Activated CD4-positive, alpha-beta memory T cell treated with anti-CD3 and anti-CD28 coated beads for 36 hours (primary cell): Measurements from ENCODE around the gene LPCAT2. TPM values are rescaled to one million over a fixed set of nuclear protein-coding genes. Genes with fewer than 3 reads are reported as not detected.

Experiments
- CTCF ChIA-PET: fragments of 350-600 bp; sonication (Branson Sonifier 250); formaldehyde crosslinking; loops from one replicate; lab custom pipeline; 2021; ENCODE audit warnings: antibody characterized with exemption, inconsistent platforms; lab: Charles Lee
- POLR2A ChIA-PET: fragments of 350-600 bp; sonication (Branson Sonifier 250); formaldehyde crosslinking; loops from one replicate; lab custom pipeline; 2021; ENCODE audit warnings: antibody characterized with exemption; lab: Charles Lee
- DNase-seq: peaks from one replicate; pipeline ENCODE4 v3.0.0-alpha.2; 2020
- H3K27ac Mint-ChIP-seq: one replicate; pipeline ENCODE4 v1.8.0; 2021; ENCODE audit warnings: mixed read lengths
- H3K27me3 Mint-ChIP-seq: one replicate; pipeline ENCODE4 v1.8.0; 2021; ENCODE audit warnings: mixed read lengths
- H3K36me3 Mint-ChIP-seq: one replicate; pipeline ENCODE4 v1.8.0; 2021; ENCODE audit warnings: mixed read lengths
- H3K4me1 Mint-ChIP-seq: one replicate; pipeline ENCODE4 v1.8.0; 2021; ENCODE audit warnings: low read depth, mixed read lengths
- H3K4me3 Mint-ChIP-seq: one replicate; pipeline ENCODE4 v1.8.0; 2021; ENCODE audit warnings: mild to moderate bottlenecking, mixed read lengths
- H3K9me3 Mint-ChIP-seq: one replicate; pipeline ENCODE4 v1.8.0; 2021; ENCODE audit warnings: mixed read lengths
- intact Hi-C: fragments of 100-400 bp; cut with micrococcal nuclease; formaldehyde crosslinking; loops from one replicate; pipeline ENCODE4 v1.15.1; 2023
- total RNA-seq, 2 experiments: library from RNA; stranded (reverse); gene quantifications; one replicate each; pipeline ENCODE4 v1.2.3, GENCODE V29; 2021

The LPCAT2 gene
- under 1 TPM; 0.12 to 0.40 TPM for total RNA-seq

GRCh38 chr16:55508941-55509931 is at the start of gene LPCAT2:
LPCAT2 (plus strand) TSS chr16:55509072; CDS start chr16:55509182, 110 bp downstream.
- Mint-ChIP-seq H3K4me1 (peaks cover 5% of the 10 kb centered on the region), H3K36me3 (peaks cover 6% of the 10 kb centered on the region), H3K9me3 (peaks cover 12% of the 10 kb centered on the region), H3K27ac (no peak within 1 kb of the TSS), H3K4me3 (peak within 1 kb of the TSS; percentile 0), H3K27me3 (peaks cover 44% of the 10 kb centered on the region)
- CTCF ChIA-PET = no interaction called here
- intact Hi-C loops = no loop called here
- POLR2A ChIA-PET = no interaction called here
- peak; percentile 52 for DNase-seq

- intact Hi-C loops = loop anchor here (10.0 kb wide), 1 partner anchor 853 kb away; no protein-coding TSS in a partner anchor
Measured at GRCh38 chr16:55462241-55462640, 46.6 kb upstream of the LPCAT2 start.

GRCh38 chr16:55464375-55464774 is 44.5 kb upstream of the LPCAT2 start:
- Mint-ChIP-seq H3K27me3 (peaks cover 2% of the 10 kb centered on the region), H3K4me3 (no peak overlapping the region), H3K9me3 (no peaks in the 10 kb centered on the region), H3K4me1 (no peaks in the 10 kb centered on the region), H3K36me3 (no peaks in the 10 kb centered on the region), H3K27ac (no peak overlapping the region)
- CTCF ChIA-PET = interaction anchor here (0.6 to 7.2 kb wide), 52 partner anchors 8 to 1915 kb away, joined by 3 to 238 read pairs (median 5); no protein-coding TSS in a partner anchor
- intact Hi-C loops = loop anchor here (10.0 kb wide), 1 partner anchor 850 kb away; no protein-coding TSS in a partner anchor
- DNase-seq = no peak
- POLR2A ChIA-PET = interaction anchor here (0.8 kb wide), 1 partner anchor 238 kb away, joined by 4 read pairs; no protein-coding TSS in a partner anchor

More at GRCh38 chr16:55462241-55462640, 46.6 kb upstream of the LPCAT2 start:
- DNase-seq = no peak
- Mint-ChIP-seq H3K4me1 (no peaks in the 10 kb centered on the region), H3K9me3 (no peaks in the 10 kb centered on the region), H3K27ac (no peak overlapping the region), H3K27me3 (peaks cover 2% of the 10 kb centered on the region), H3K4me3 (no peak overlapping the region), H3K36me3 (no peaks in the 10 kb centered on the region)
- ChIA-PET CTCF (interaction anchor here (0.9 to 1.3 kb wide), 3 partner anchors 239 to 379 kb away, joined by 3 to 6 read pairs (median 3); no protein-coding TSS in a partner anchor), POLR2A (no interaction called here)

GRCh38 chr16:55465077-55465896 is 43.6 kb upstream of the LPCAT2 start:
- no peaks in the 10 kb centered on the region for H3K36me3 Mint-ChIP-seq
- no peaks in the 10 kb centered on the region for H3K9me3 Mint-ChIP-seq
- H3K4me1 Mint-ChIP-seq = no peaks in the 10 kb centered on the region
- peak; percentile 86 for DNase-seq
- H3K4me3 Mint-ChIP-seq = no peak overlapping the region
- intact Hi-C loops = loop anchor here (1.0 to 10.0 kb wide), 4 partner anchors 78 to 850 kb away; no protein-coding TSS in a partner anchor
- POLR2A ChIA-PET = interaction anchor here (0.8 kb wide), 1 partner anchor 237 kb away, joined by 4 read pairs; no protein-coding TSS in a partner anchor
- H3K27ac Mint-ChIP-seq = no peak overlapping the region
- CTCF ChIA-PET = interaction anchor here (0.6 to 7.2 kb wide), 56 partner anchors 9 to 1916 kb away, joined by 3 to 238 read pairs (median 5); no protein-coding TSS in a partner anchor
- peaks cover 3% of the 10 kb centered on the region for H3K27me3 Mint-ChIP-seq

- no peak for DNase-seq
- peaks cover 4% of the 10 kb centered on the region for H3K4me1 Mint-ChIP-seq
- CTCF ChIA-PET = interaction anchor here (0.6 to 7.2 kb wide), 8 partner anchors 11 to 375 kb away, joined by 3 to 238 read pairs (median 4); no protein-coding TSS in a partner anchor
- intact Hi-C loops = loop anchor here (10.0 kb wide), 1 partner anchor 849 kb away; no protein-coding TSS in a partner anchor
- no peak overlapping the region for H3K4me3 Mint-ChIP-seq
- H3K9me3 Mint-ChIP-seq = no peaks in the 10 kb centered on the region
- POLR2A ChIA-PET = no interaction called here
- H3K27ac Mint-ChIP-seq = no peak overlapping the region
- no peaks in the 10 kb centered on the region for H3K36me3 Mint-ChIP-seq
- H3K27me3 Mint-ChIP-seq = peaks cover 3% of the 10 kb centered on the region
Measured at GRCh38 chr16:55466209-55466608, 42.7 kb upstream of the LPCAT2 start.

- no peaks in the 10 kb centered on the region for H3K36me3 Mint-ChIP-seq
- peaks cover 4% of the 10 kb centered on the region for H3K27me3 Mint-ChIP-seq
- no peak for DNase-seq
- peaks cover 10% of the 10 kb centered on the region for H3K4me1 Mint-ChIP-seq
- intact Hi-C loops = loop anchor here (10.0 kb wide), 1 partner anchor 847 kb away; no protein-coding TSS in a partner anchor
- no peak overlapping the region for H3K4me3 Mint-ChIP-seq
- CTCF ChIA-PET = interaction anchor here (0.6 to 7.2 kb wide), 4 partner anchors 9 to 236 kb away, joined by 3 to 238 read pairs (median 3); no protein-coding TSS in a partner anchor
- no peaks in the 10 kb centered on the region for H3K9me3 Mint-ChIP-seq
- no peak overlapping the region for H3K27ac Mint-ChIP-seq
- POLR2A ChIA-PET = no interaction called here
Measured at GRCh38 chr16:55467898-55468297, 41.0 kb upstream of the LPCAT2 start.

- no peak overlapping the region for H3K27ac Mint-ChIP-seq
- H3K36me3 Mint-ChIP-seq = no peaks in the 10 kb centered on the region
- ChIA-PET POLR2A (no interaction called here), CTCF (interaction anchor here (0.6 to 7.2 kb wide), 4 partner anchors 9 to 235 kb away, joined by 3 to 238 read pairs (median 3); no protein-coding TSS in a partner anchor)
- H3K4me3 Mint-ChIP-seq = no peak overlapping the region
- peaks cover 6% of the 10 kb centered on the region for H3K27me3 Mint-ChIP-seq
- H3K4me1 Mint-ChIP-seq = peaks cover 10% of the 10 kb centered on the region
- intact Hi-C loops = loop anchor here (10.0 kb wide), 1 partner anchor 846 kb away; no protein-coding TSS in a partner anchor
- no peak for DNase-seq
- H3K9me3 Mint-ChIP-seq = no peaks in the 10 kb centered on the region
Measured at GRCh38 chr16:55468352-55468990, 40.4 kb upstream of the LPCAT2 start.

- intact Hi-C loops = loop anchor here (5.0 to 10.0 kb wide), 2 partner anchors 722 to 845 kb away; partner anchors contain the start of gene GNAO1
- CTCF ChIA-PET = interaction anchor here (1.0 to 7.2 kb wide), 2 partner anchors 74 to 234 kb away, joined by 3 to 238 read pairs; no protein-coding TSS in a partner anchor
- H3K4me3 Mint-ChIP-seq = no peak overlapping the region
- peaks cover 7% of the 10 kb centered on the region for H3K27me3 Mint-ChIP-seq
- peaks cover 10% of the 10 kb centered on the region for H3K4me1 Mint-ChIP-seq
- H3K27ac Mint-ChIP-seq = no peak overlapping the region
- no peaks in the 10 kb centered on the region for H3K36me3 Mint-ChIP-seq
- no peaks in the 10 kb centered on the region for H3K9me3 Mint-ChIP-seq
- no peak for DNase-seq
- POLR2A ChIA-PET = no interaction called here
Measured at GRCh38 chr16:55469821-55470532, 38.9 kb upstream of the LPCAT2 start.

GRCh38 chr16:55470533-55471371 is 38.1 kb upstream of the LPCAT2 start:
- CTCF ChIA-PET = interaction anchor here (0.9 to 1.1 kb wide), 2 partner anchors 73 to 232 kb away, joined by 3 to 6 read pairs; no protein-coding TSS in a partner anchor
- intact Hi-C loops = loop anchor here (1.0 to 5.0 kb wide), 2 partner anchors 283 to 722 kb away; partner anchors contain the start of gene GNAO1
- Mint-ChIP-seq H3K36me3 (no peaks in the 10 kb centered on the region), H3K9me3 (no peaks in the 10 kb centered on the region), H3K27ac (no peak overlapping the region), H3K27me3 (peaks cover 7% of the 10 kb centered on the region), H3K4me1 (peaks cover 10% of the 10 kb centered on the region), H3K4me3 (no peak overlapping the region)
- POLR2A ChIA-PET = no interaction called here
- no peak for DNase-seq
